GM12864 (cell line): ENCODE results near the gene RAB40C.

Source experiments
- DNase-seq: peaks from one replicate; pipeline ENCODE4 v3.0.0-alpha.2; 2011; ENCODE audit warnings: low read depth
- H3K4me3 ChIP-seq: 2 replicates; pipeline ENCODE4 v1.5.1; 2011; ENCODE audit warnings: mild to moderate bottlenecking, low read depth, low read length, control low read depth
- CTCF ChIP-seq: IDR thresholded peaks from 2 replicates; pipeline ENCODE4 v1.5.1; 2011; ENCODE audit warnings: low read depth, mild to moderate bottlenecking, moderate library complexity, low read length, control low read depth, inconsistent platforms; ENCODE audit errors: missing control alignments

The RAB40C gene

GRCh38 chr16:569445-570254, 20.2 kb upstream of the RAB40C start, which contains the start of gene PIGQ:
Gene PIGQ, plus strand, starts transcription at chr16:569968. Its CDS starts 4,107 bp downstream, at chr16:574075.
- no peak for TF ChIP-seq CTCF
- peak within 1 kb of the TSS; percentile 91 for H3K4me3 ChIP-seq
- no peak for DNase-seq

- no peak for TF ChIP-seq CTCF
- H3K4me3 ChIP-seq: no peak overlapping the region
- DNase-seq: no peak
These were observed 16.8 kb upstream of the RAB40C start for GRCh38 chr16:572865-573650.

GRCh38 chr16:574021-574760, 15.7 kb upstream of the RAB40C start:
- no peak overlapping the region for H3K4me3 ChIP-seq
- no peak for DNase-seq
- TF ChIP-seq CTCF: no peak

- no peak for DNase-seq
- no peak for TF ChIP-seq CTCF
- no peak overlapping the region for H3K4me3 ChIP-seq
These were observed 14.3 kb upstream of the RAB40C start for GRCh38 chr16:575354-576196.

- no peak for TF ChIP-seq CTCF
- DNase-seq: no peak
- no peak overlapping the region for H3K4me3 ChIP-seq
These were observed 13.6 kb upstream of the RAB40C start for GRCh38 chr16:576197-576822.

GRCh38 chr16:576823-577201, 13.1 kb upstream of the RAB40C start:
- no peak overlapping the region for H3K4me3 ChIP-seq
- no peak for DNase-seq
- TF ChIP-seq CTCF: no peak
